Hepatocyte (in vitro differentiated cells): Measurements from ENCODE around the gene EVC2.

Experiments
- EZH2 ChIP-seq: fragments of 200-600 bp; sonication (generic); IDR thresholded peaks from 2 replicates; pipeline ENCODE4 v1.6.1; 2016; ENCODE audit warnings: antibody characterized with exemption, mild to moderate bottlenecking, borderline replicate concordance
- EZH2phosphoT487 ChIP-seq: fragments of 200-600 bp; sonication (generic); IDR thresholded peaks from one replicate; pipeline ENCODE4 v1.6.1; 2018; ENCODE audit warnings: antibody characterized with exemption, mild to moderate bottlenecking, low read depth, moderate library complexity; ENCODE audit not compliant: unreplicated experiment, severe bottlenecking
- TF ChIP-seq, protein P1 (sequence below): fragments of 200-600 bp; sonication (generic); IDR thresholded peaks from 2 replicates; pipeline ENCODE4 v1.5.1; 2016; ENCODE audit warnings: antibody characterized with exemption, mild to moderate bottlenecking; ENCODE audit not compliant: poor library complexity

DNA sequence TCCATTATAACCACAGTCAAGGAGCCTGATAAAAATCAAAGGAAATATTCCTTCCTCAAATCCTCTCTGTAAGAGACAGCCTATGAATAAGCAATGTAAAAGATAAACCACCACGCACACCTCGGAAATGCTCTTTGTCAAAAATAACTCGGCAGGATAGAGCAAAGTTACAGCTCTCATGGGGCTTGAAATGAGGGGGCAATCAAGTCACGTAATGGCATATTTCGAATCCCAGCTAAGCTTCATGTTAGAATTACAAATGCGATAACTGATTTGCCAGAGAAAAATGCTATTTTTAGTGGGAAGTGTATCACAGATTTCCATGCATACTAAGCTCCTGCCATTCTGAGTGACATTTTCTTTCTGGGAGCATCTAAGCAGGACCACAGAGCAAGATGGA lies 49.4 kb downstream of the EVC2 start:
- TF ChIP-seq, protein P1, sequence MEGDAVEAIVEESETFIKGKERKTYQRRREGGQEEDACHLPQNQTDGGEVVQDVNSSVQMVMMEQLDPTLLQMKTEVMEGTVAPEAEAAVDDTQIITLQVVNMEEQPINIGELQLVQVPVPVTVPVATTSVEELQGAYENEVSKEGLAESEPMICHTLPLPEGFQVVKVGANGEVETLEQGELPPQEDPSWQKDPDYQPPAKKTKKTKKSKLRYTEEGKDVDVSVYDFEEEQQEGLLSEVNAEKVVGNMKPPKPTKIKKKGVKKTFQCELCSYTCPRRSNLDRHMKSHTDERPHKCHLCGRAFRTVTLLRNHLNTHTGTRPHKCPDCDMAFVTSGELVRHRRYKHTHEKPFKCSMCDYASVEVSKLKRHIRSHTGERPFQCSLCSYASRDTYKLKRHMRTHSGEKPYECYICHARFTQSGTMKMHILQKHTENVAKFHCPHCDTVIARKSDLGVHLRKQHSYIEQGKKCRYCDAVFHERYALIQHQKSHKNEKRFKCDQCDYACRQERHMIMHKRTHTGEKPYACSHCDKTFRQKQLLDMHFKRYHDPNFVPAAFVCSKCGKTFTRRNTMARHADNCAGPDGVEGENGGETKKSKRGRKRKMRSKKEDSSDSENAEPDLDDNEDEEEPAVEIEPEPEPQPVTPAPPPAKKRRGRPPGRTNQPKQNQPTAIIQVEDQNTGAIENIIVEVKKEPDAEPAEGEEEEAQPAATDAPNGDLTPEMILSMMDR: no peak
- no peak for TF ChIP-seq EZH2
- no peak for TF ChIP-seq EZH2phosphoT487
